ENCODE data around the gene SLC22A13.
"Not testable (repeated sequence)": the region's sequence is repeated elsewhere in the genome, so short reads cannot be mapped to it uniquely, and the experiment has no call there.

SLC22A13 gene

DNA sequence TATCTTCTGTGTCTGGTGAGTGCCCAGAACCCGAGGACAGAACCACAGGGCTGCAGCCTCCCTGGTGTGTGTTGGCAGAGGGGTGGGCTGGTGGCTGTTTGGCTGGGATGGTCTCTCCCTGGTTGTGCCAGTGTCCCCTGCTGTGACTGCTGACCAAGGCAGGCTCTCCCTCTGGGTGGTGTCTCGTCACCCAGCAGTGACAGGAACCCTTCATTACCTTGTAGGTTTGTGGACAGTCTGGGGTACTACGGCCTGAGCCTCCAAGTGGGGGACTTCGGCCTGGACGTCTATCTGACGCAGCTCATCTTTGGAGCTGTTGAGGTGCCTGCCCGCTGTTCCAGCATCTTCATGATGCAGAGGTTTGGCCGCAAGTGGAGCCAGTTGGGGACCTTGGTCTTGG lies 10.0 kb downstream of the SLC22A13 start:
- no peaks in the 10 kb centered on the region for H3K4me1 ChIP-seq (ENCODE audit: control insufficient read depth, insufficient read depth, low read length, poor library complexity, severe bottlenecking)
- peaks cover 4% of the 10 kb centered on the region for H3K36me3 ChIP-seq (ENCODE audit: control insufficient read depth, insufficient read depth, low read length)
- no peaks in the 10 kb centered on the region for H3K9me3 ChIP-seq (ENCODE audit: control insufficient read depth, low read length)
- H3K27me3 ChIP-seq (replicated peaks; ENCODE audit: control insufficient read depth, insufficient read depth, low read length, poor library complexity, severe bottlenecking): no peaks in the 10 kb centered on the region
- H3K27ac ChIP-seq (ENCODE audit: insufficient read depth, low read length, poor library complexity, severe bottlenecking): no peak overlapping the region
- no peak for DNase-seq
- no peak overlapping the region for H3K4me3 ChIP-seq (ENCODE audit: insufficient read depth, low read depth, low read length, poor library complexity, severe bottlenecking)

DNA sequence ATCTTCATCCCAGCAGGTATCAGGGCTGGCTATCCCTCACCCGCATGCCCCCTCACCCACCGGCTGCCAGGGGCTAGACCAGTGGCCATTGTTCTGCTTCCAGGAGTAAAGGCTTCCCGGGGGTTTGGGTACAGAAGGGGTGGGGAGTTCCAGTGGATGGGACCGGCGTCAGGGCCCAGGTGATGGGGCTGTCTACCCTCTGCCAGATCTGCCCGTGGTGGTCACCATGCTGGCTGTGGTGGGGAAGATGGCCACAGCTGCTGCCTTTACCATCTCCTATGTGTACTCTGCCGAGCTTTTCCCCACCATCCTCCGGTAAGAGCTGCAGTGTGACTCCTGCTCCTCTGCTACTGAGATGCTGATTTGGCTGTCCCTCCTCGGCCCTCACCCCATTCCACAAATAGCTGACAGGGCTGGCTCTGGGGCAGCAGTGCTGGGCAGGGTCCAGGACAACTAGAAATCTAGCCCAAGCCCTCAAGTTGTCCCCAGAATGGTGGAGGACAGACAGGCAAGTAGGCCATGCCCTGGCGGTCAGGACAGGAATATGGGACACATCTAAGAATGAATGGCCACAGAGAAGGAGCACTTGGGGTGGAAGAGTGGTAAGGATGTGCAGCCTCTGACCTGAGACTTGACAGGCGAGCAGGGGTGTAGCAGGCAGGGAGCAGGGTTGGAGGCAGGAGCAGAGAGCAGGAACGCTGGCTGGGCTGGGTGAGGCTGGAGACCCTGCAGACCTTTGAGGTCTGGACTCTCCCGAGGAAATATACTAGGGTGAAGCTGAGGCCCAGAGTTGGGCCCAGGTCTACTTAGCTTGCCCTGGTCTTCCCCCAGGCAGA lies 10.7 kb downstream of the SLC22A13 start:
- DNase-seq: no peak
- Histone ChIP-seq H3K36me3 (ENCODE audit: control insufficient read depth, insufficient read depth, low read length) (peaks cover 4% of the 10 kb centered on the region), H3K27me3 (replicated peaks; ENCODE audit: control insufficient read depth, insufficient read depth, low read length, poor library complexity, severe bottlenecking) (no peaks in the 10 kb centered on the region), H3K4me1 (ENCODE audit: control insufficient read depth, insufficient read depth, low read length, poor library complexity, severe bottlenecking) (no peaks in the 10 kb centered on the region), H3K27ac (ENCODE audit: insufficient read depth, low read length, poor library complexity, severe bottlenecking) (no peak overlapping the region), H3K4me3 (ENCODE audit: insufficient read depth, low read depth, low read length, poor library complexity, severe bottlenecking) (no peak overlapping the region), H3K9me3 (ENCODE audit: control insufficient read depth, low read length) (no peaks in the 10 kb centered on the region)

DNA sequence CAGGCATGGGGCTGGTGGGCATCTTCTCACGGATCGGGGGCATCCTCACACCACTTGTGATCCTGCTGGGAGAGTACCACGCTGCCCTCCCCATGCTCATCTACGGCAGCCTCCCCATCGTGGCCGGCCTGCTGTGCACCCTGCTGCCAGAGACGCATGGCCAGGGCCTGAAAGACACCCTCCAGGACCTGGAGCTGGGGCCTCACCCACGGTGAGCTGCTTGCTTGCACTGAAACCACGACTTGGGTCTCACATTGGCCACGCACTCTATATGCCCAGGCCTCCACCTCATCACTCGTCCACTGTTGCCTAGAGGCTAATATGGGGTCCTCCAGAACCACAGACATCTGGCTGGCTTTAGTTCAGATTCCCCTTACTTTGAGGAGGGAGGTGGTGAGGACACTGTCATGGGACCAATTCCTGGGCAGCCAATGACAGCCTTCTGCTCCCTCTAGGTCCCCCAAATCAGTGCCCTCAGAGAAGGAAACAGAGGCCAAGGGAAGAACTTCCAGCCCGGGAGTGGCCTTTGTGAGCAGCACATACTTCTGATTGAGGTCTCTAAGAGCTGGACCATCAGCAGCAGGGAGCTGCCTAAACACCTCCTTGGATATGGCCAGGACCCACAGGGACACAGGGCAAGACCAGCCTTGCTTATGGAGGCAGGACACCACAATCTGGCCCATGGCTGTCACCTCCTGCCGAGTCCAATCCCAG lies 11.5 kb downstream of the SLC22A13 start:
- DNase-seq: no peak
- Histone ChIP-seq H3K27ac (ENCODE audit: insufficient read depth, low read length, poor library complexity, severe bottlenecking) (no peak overlapping the region), H3K4me3 (ENCODE audit: insufficient read depth, low read depth, low read length, poor library complexity, severe bottlenecking) (no peak overlapping the region), H3K4me1 (ENCODE audit: control insufficient read depth, insufficient read depth, low read length, poor library complexity, severe bottlenecking) (no peaks in the 10 kb centered on the region), H3K36me3 (ENCODE audit: control insufficient read depth, insufficient read depth, low read length) (peaks cover 4% of the 10 kb centered on the region), H3K27me3 (replicated peaks; ENCODE audit: control insufficient read depth, insufficient read depth, low read length, poor library complexity, severe bottlenecking) (no peaks in the 10 kb centered on the region), H3K9me3 (ENCODE audit: control insufficient read depth, low read length) (no peaks in the 10 kb centered on the region)

DNA sequence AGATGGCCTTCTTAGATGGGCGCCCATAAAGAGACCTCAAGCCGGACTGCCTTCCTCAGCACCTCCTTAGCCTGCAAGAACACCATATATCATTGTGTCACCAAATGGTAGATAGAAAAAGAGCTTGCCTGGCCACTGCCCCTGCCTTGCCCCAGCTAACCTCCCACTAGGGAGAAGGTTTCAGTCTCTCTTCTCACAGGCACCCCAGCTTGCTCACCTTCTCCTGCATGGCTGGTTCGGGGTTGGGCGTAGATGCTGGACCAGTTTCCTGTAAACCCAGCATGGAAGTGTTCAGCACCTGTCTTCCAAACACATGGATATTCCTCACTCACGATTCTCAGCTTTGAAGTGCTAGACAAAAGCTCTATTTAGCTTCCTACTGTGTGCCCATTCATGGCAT lies 13.2 kb downstream of the SLC22A13 start:
- H3K4me3 ChIP-seq (ENCODE audit: insufficient read depth, low read depth, low read length, poor library complexity, severe bottlenecking): no peak overlapping the region
- DNase-seq: no peak
- H3K36me3 ChIP-seq (ENCODE audit: control insufficient read depth, insufficient read depth, low read length): peaks cover 4% of the 10 kb centered on the region
- no peaks in the 10 kb centered on the region for H3K4me1 ChIP-seq (ENCODE audit: control insufficient read depth, insufficient read depth, low read length, poor library complexity, severe bottlenecking)
- H3K27ac ChIP-seq (ENCODE audit: insufficient read depth, low read length, poor library complexity, severe bottlenecking): no peak overlapping the region
- H3K9me3 ChIP-seq (ENCODE audit: control insufficient read depth, low read length): no peaks in the 10 kb centered on the region
- no peaks in the 10 kb centered on the region for H3K27me3 ChIP-seq (replicated peaks; ENCODE audit: control insufficient read depth, insufficient read depth, low read length, poor library complexity, severe bottlenecking)

- no peak within 1 kb of the TSS for H3K4me3 ChIP-seq (ENCODE audit: insufficient read depth, low read depth, low read length, poor library complexity, severe bottlenecking)
- H3K9me3 ChIP-seq (ENCODE audit: control insufficient read depth, low read length): no peaks in the 10 kb centered on the region
- no peaks in the 10 kb centered on the region for H3K27me3 ChIP-seq (replicated peaks; ENCODE audit: control insufficient read depth, insufficient read depth, low read length, poor library complexity, severe bottlenecking)
- DNase-seq: no peak
- no peak within 1 kb of the TSS for H3K27ac ChIP-seq (ENCODE audit: insufficient read depth, low read length, poor library complexity, severe bottlenecking)
- no peaks in the 10 kb centered on the region for H3K36me3 ChIP-seq (ENCODE audit: control insufficient read depth, insufficient read depth, low read length)
- no peaks in the 10 kb centered on the region for H3K4me1 ChIP-seq (ENCODE audit: control insufficient read depth, insufficient read depth, low read length, poor library complexity, severe bottlenecking)
Measured at GRCh38 chr3:38281895-38282686, 16.5 kb downstream of the SLC22A13 start, which contains the start of gene SLC22A14. Gene SLC22A14, plus strand, starts transcription at chr3:38282294. Its CDS starts 23,733 bp downstream, at chr3:38306027.

- no peaks in the 10 kb centered on the region for H3K27me3 ChIP-seq (replicated peaks; ENCODE audit: control insufficient read depth, insufficient read depth, low read length, poor library complexity, severe bottlenecking)
- H3K4me1 ChIP-seq (ENCODE audit: control insufficient read depth, insufficient read depth, low read length, poor library complexity, severe bottlenecking): no peaks in the 10 kb centered on the region
- no peaks in the 10 kb centered on the region for H3K36me3 ChIP-seq (ENCODE audit: control insufficient read depth, insufficient read depth, low read length)
- H3K9me3 ChIP-seq (ENCODE audit: control insufficient read depth, low read length): no peaks in the 10 kb centered on the region
- no peak for DNase-seq
- no peak overlapping the region for H3K27ac ChIP-seq (ENCODE audit: insufficient read depth, low read length, poor library complexity, severe bottlenecking)
- no peak overlapping the region for H3K4me3 ChIP-seq (ENCODE audit: insufficient read depth, low read depth, low read length, poor library complexity, severe bottlenecking)
Measured at GRCh38 chr3:38283810-38284755, 18.5 kb downstream of the SLC22A13 start.

DNA sequence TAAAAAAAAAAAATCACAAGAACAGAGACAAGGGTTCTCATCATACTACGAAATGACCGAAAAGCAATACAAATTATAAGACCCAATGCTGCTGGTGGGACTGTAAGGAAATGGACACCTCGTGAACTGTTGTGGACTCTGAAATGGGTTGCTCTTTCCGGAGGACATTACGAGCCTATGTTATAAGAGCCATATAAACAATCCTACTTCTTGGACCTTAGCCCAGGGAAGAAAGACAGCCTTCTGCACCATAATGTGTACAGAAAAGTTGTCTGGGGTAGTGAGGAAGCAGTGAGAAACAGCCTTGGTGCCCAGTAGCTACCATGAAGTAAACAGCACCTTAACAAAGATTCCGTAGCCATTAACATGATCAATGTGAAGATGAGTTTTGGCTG lies 19.1 kb downstream of the SLC22A13 start:
- no peak overlapping the region for H3K4me3 ChIP-seq (ENCODE audit: insufficient read depth, low read depth, low read length, poor library complexity, severe bottlenecking)
- no peaks in the 10 kb centered on the region for H3K27me3 ChIP-seq (replicated peaks; ENCODE audit: control insufficient read depth, insufficient read depth, low read length, poor library complexity, severe bottlenecking)
- no peak overlapping the region for H3K27ac ChIP-seq (ENCODE audit: insufficient read depth, low read length, poor library complexity, severe bottlenecking)
- no peaks in the 10 kb centered on the region for H3K9me3 ChIP-seq (ENCODE audit: control insufficient read depth, low read length)
- no peaks in the 10 kb centered on the region for H3K4me1 ChIP-seq (ENCODE audit: control insufficient read depth, insufficient read depth, low read length, poor library complexity, severe bottlenecking)
- DNase-seq: no peak
- no peaks in the 10 kb centered on the region for H3K36me3 ChIP-seq (ENCODE audit: control insufficient read depth, insufficient read depth, low read length)

GRCh38 chr3:38289286-38290217 lies 23.9 kb downstream of the SLC22A13 start:
- H3K36me3 ChIP-seq (ENCODE audit: control insufficient read depth, insufficient read depth, low read length); H3K4me1 ChIP-seq (ENCODE audit: control insufficient read depth, insufficient read depth, low read length, poor library complexity, severe bottlenecking); H3K27me3 ChIP-seq (replicated peaks; ENCODE audit: control insufficient read depth, insufficient read depth, low read length, poor library complexity, severe bottlenecking); H3K9me3 ChIP-seq (ENCODE audit: control insufficient read depth, low read length); H3K27ac ChIP-seq (ENCODE audit: insufficient read depth, low read length, poor library complexity, severe bottlenecking); DNase-seq; H3K4me3 ChIP-seq (ENCODE audit: insufficient read depth, low read depth, low read length, poor library complexity, severe bottlenecking): not testable (repeated sequence)

Data from effector memory CD4-positive, alpha-beta T cell (primary cell).